ENCODE data around the gene PTPN9. TPM values are rescaled to one million over a fixed set of nuclear protein-coding genes. Genes with fewer than 3 reads are reported as not detected.

PTPN9 gene
- total RNA-seq = 12.6 and 17.4 TPM in 2 replicates

DNA sequence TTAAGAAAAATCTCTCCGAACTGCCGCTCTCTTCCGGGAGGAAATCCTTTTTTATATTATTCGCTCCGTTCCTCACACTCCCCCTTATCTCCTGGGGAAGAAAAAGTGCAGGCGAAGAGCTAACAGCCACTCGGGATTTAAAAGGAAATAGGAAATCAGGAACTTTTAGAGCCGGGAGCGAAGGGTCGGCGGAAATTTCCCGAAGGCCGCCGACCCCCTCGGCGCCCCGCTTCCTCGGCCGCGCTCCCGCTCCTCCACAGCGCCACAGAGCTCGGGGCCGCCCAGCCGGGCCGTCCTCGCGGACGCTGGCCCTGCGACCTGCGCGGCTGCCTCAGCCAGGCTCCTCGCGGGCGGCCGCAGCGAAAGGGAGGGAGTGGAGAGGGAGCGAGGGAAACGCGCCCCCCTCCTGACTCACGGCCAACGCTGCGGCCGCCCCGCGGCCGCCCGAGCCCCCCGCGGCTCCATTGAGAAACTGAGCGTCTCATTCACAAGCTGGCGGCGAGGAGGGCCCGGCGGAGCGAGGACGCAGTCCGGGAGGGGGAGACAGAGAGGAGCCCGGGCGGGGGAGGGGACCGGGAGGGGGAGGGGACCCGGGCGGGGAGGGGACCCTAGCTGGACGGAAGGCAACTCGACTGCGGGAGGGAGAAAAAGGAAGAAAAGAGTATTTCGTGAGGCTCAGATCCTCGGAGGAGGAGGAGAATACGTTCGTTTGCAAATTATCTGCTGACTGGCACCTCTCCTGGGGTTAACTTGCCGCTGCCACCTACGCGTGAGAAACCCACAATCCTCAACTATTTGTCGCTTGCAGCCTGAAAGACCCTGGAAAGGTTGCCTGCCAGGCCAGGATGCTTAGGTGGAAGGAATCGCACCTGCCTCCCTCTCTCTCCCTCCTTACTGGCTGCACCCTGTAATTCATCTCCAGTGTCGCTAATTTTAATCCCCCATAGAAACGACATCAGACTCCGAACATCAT is at the start of gene PTPN9:
TSS of gene PTPN9 (minus strand) at position 368 of the 973 bp plus-strand sequence. CDS start 539 bp downstream, outside the sequence.
- FAIRE-seq = no peak
- peak; percentile 32 for DNase-seq (ENCODE audit: low read depth)
- no peaks in the 10 kb centered on the region for H3K36me3 ChIP-seq (ENCODE audit: control insufficient read depth, insufficient read depth, low read length)
- no peaks in the 10 kb centered on the region for H3K27me3 ChIP-seq (ENCODE audit: control insufficient read depth, insufficient read depth, low read length)
- peak; percentile 47 for TF ChIP-seq CTCF (IDR thresholded peaks at IDR 0.05; ENCODE audit: insufficient read depth, low read length, severe bottlenecking)
- peak within 1 kb of the TSS; percentile 61 for H3K4me3 ChIP-seq (ENCODE audit: low read depth, low read length)

- no peak for FAIRE-seq
- Histone ChIP-seq H3K27me3 (ENCODE audit: control insufficient read depth, insufficient read depth, low read length) (no peaks in the 10 kb centered on the region), H3K4me3 (ENCODE audit: low read depth, low read length) (peak within 1 kb of the TSS; percentile 77), H3K36me3 (ENCODE audit: control insufficient read depth, insufficient read depth, low read length) (no peaks in the 10 kb centered on the region)
- DNase-seq (ENCODE audit: low read depth) = peak; percentile 71
- TF ChIP-seq CTCF (IDR thresholded peaks at IDR 0.05; ENCODE audit: insufficient read depth, low read length, severe bottlenecking) = no peak
These were observed 46.6 kb upstream of the PTPN9 start, which contains the start of gene SNUPN for GRCh38 chr15:75625542-75626347. TSS of gene SNUPN (minus strand) at chr15:75625725. CDS start at chr15:75621051, 4,674 bp downstream.

GRCh38 chr15:75622505-75622904 is 43.4 kb upstream of the PTPN9 start:
- no peak for DNase-seq (ENCODE audit: low read depth)
- Histone ChIP-seq H3K27me3 (ENCODE audit: control insufficient read depth, insufficient read depth, low read length) (no peaks in the 10 kb centered on the region), H3K4me3 (ENCODE audit: low read depth, low read length) (no peak overlapping the region), H3K36me3 (ENCODE audit: control insufficient read depth, insufficient read depth, low read length) (peaks cover 1% of the 10 kb centered on the region)
- no peak for FAIRE-seq
- no peak for TF ChIP-seq CTCF (IDR thresholded peaks at IDR 0.05; ENCODE audit: insufficient read depth, low read length, severe bottlenecking)

DNA sequence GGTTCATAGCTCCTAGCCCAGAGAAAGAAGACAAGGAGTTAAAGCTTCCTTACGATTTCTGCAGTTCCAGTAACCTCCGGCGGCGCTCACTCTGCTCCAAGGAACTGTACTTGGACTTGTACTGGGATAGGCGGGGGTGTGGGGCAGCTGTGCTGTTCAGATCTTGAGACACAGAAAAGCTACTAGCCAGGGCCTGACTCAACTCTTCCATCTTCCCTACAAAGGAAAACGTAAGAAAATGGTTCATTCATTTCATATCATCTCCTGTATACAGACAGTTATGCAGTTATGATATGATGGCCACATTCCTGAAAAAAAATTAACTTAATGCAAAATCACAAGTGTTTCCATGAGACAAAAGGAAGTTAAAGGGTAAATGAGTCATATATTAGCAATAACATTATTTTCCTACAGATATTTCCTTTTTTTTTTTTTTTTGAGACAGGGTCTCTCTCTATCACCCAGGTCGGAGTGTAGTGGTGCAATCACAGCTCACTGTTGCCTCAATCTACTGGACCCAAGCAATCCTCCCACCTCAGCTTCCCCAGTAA is 41.8 kb upstream of the PTPN9 start:
- Histone ChIP-seq H3K4me3 (ENCODE audit: low read depth, low read length) (no peak overlapping the region), H3K27me3 (ENCODE audit: control insufficient read depth, insufficient read depth, low read length) (no peaks in the 10 kb centered on the region), H3K36me3 (ENCODE audit: control insufficient read depth, insufficient read depth, low read length) (peaks cover 10% of the 10 kb centered on the region)
- FAIRE-seq (no peak), DNase-seq (ENCODE audit: low read depth) (peak; percentile 63)
- peak; percentile 33 for TF ChIP-seq CTCF (IDR thresholded peaks at IDR 0.05; ENCODE audit: insufficient read depth, low read length, severe bottlenecking)

GRCh38 chr15:75620058-75620820 is 41.1 kb upstream of the PTPN9 start:
- DNase-seq (ENCODE audit: low read depth) (no peak), FAIRE-seq (no peak)
- Histone ChIP-seq H3K36me3 (ENCODE audit: control insufficient read depth, insufficient read depth, low read length) (peaks cover 10% of the 10 kb centered on the region), H3K4me3 (ENCODE audit: low read depth, low read length) (no peak overlapping the region), H3K27me3 (ENCODE audit: control insufficient read depth, insufficient read depth, low read length) (no peaks in the 10 kb centered on the region)
- TF ChIP-seq CTCF (IDR thresholded peaks at IDR 0.05; ENCODE audit: insufficient read depth, low read length, severe bottlenecking) = no peak
